ENCODE results near the gene SNTG2. TPM values are rescaled to one million over a fixed set of nuclear protein-coding genes. Genes with fewer than 3 reads are reported as not detected.

Gene SNTG2
- total RNA-seq, 1 experiment from 2014 or later: not detected

DNA sequence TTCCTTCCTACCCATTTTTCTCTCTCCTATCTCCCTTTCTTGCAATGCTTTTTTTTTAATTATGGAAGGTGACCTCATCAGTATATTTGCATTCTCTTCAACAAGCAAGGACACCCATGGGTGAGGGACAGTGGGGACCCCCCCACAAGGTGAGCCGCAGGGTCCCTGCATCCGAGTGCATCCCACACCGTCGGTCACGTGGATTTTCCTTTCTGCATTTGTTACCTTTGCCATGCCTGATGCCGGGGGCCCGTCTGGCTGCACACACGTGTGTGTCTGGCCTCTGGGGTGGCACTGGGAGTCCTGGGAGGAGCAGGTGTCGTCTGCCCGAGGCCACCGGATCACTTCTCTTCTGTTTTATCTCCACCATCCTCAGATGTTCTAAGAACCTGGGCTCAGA, 30.1 kb upstream of the SNTG2 start:
- CTCF ChIA-PET: no interaction called here
- no peak overlapping the region for H3K4me3 Mint-ChIP-seq (ENCODE audit: unreplicated experiment)

DNA sequence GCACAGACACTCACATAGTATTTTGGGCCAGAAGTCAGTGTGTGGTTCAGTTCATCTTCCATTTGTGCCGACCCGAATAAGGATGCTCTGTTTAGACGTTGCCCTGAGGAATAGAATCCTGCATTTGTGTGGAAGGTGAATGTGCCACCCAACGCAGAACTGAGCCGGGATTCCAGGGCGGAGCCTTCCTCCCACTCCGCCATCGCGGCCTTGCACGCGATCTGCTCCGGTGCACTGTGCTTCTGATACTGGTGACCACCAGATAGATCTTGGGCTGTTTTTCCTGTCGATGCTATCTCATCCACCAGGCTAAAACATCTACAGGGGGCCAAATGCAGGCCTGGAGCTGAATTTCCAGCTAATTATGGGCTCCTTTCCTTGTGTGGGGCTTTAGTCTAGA, 29.6 kb upstream of the SNTG2 start:
- intact Hi-C loops (cut with micrococcal nuclease; ENCODE audit: unreplicated experiment): no loop called here
- H3K27ac Mint-ChIP-seq (ENCODE audit: unreplicated experiment): no peak overlapping the region
- no TSS peak for BruUV-seq (replicated peaks)
- no peaks in the 10 kb centered on the region for H3K27me3 Mint-ChIP-seq (ENCODE audit: insufficient read depth, unreplicated experiment)
- H3K9me3 Mint-ChIP-seq (ENCODE audit: unreplicated experiment): no peaks in the 10 kb centered on the region
- no peak overlapping the region for H3K4me3 Mint-ChIP-seq (ENCODE audit: unreplicated experiment)
- ChIA-PET POLR2A (no interaction called here), CTCF (no interaction called here)
- no peak for DNase-seq
- Histone ChIP-seq H3K36me3 (ENCODE audit: control insufficient read depth, insufficient read depth, low read length) (no peaks in the 10 kb centered on the region), H3K4me3 (ENCODE audit: low read depth, low read length) (no peak overlapping the region), H3K27me3 (replicated peaks; ENCODE audit: control insufficient read depth, insufficient read depth, low read length) (no peaks in the 10 kb centered on the region), H3K4me1 (no peaks in the 10 kb centered on the region), H3K9me3 (no peaks in the 10 kb centered on the region)
- H3K4me1 Mint-ChIP-seq (ENCODE audit: low read depth, unreplicated experiment): no peaks in the 10 kb centered on the region
- no peak for TF ChIP-seq CTCF (IDR thresholded peaks at IDR 0.05; ENCODE audit: insufficient read depth in 1 of 2, low read depth in 1 of 2, low read length in 1 of 2, severe bottlenecking in 1 of 2, unreplicated experiment in 1 of 2)
- no peaks in the 10 kb centered on the region for H3K36me3 Mint-ChIP-seq (ENCODE audit: insufficient read depth, unreplicated experiment)

More for the DNA sequence above, 30.1 kb upstream of the SNTG2 start:
- Histone ChIP-seq H3K4me1 (no peaks in the 10 kb centered on the region), H3K27me3 (replicated peaks; ENCODE audit: control insufficient read depth, insufficient read depth, low read length) (no peaks in the 10 kb centered on the region), H3K4me3 (ENCODE audit: low read depth, low read length) (no peak overlapping the region), H3K9me3 (no peaks in the 10 kb centered on the region), H3K36me3 (ENCODE audit: control insufficient read depth, insufficient read depth, low read length) (no peaks in the 10 kb centered on the region)
- no peaks in the 10 kb centered on the region for H3K9me3 Mint-ChIP-seq (ENCODE audit: unreplicated experiment)
- TF ChIP-seq CTCF (IDR thresholded peaks at IDR 0.05; ENCODE audit: insufficient read depth in 1 of 2, low read depth in 1 of 2, low read length in 1 of 2, severe bottlenecking in 1 of 2, unreplicated experiment in 1 of 2): no peak
- intact Hi-C loops (cut with micrococcal nuclease; ENCODE audit: unreplicated experiment): no loop called here
- DNase-seq: no peak
- POLR2A ChIA-PET: no interaction called here
- H3K36me3 Mint-ChIP-seq (ENCODE audit: insufficient read depth, unreplicated experiment): no peaks in the 10 kb centered on the region
- H3K27me3 Mint-ChIP-seq (ENCODE audit: insufficient read depth, unreplicated experiment): no peaks in the 10 kb centered on the region
- H3K4me1 Mint-ChIP-seq (ENCODE audit: low read depth, unreplicated experiment): no peaks in the 10 kb centered on the region
- no peak overlapping the region for H3K27ac Mint-ChIP-seq (ENCODE audit: unreplicated experiment)
- BruUV-seq (replicated peaks): no TSS peak

DNA sequence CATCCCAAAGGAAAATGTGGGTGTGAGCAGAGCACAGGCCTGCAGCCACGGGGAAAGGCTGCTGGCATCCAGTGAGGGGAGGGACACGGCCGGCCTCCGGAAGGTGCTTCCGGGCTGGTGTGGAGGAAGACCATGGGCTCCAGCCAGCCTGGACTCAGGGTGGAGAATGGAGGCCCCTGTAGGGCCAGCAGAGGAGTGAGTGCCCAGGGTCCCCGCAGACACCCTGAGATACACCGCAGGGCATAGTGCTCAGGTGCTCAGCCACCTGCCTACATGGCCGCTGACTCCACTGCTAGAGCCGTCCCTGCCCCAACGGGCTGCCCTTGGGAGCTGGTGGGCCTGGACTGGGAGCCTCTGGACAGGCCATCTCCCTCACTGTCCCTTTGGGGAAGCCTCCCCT, 28.5 kb upstream of the SNTG2 start:
- no peaks in the 10 kb centered on the region for H3K4me1 Mint-ChIP-seq (ENCODE audit: low read depth, unreplicated experiment)
- no peaks in the 10 kb centered on the region for H3K27me3 Mint-ChIP-seq (ENCODE audit: insufficient read depth, unreplicated experiment)
- no peaks in the 10 kb centered on the region for H3K9me3 ChIP-seq
- no peaks in the 10 kb centered on the region for H3K4me1 ChIP-seq
- H3K4me3 Mint-ChIP-seq (ENCODE audit: unreplicated experiment): no peak overlapping the region
- intact Hi-C loops (cut with micrococcal nuclease; ENCODE audit: unreplicated experiment): no loop called here
- H3K36me3 ChIP-seq (ENCODE audit: control insufficient read depth, insufficient read depth, low read length): no peaks in the 10 kb centered on the region
- no peak for TF ChIP-seq CTCF (IDR thresholded peaks at IDR 0.05; ENCODE audit: insufficient read depth in 1 of 2, low read depth in 1 of 2, low read length in 1 of 2, severe bottlenecking in 1 of 2, unreplicated experiment in 1 of 2)
- no peaks in the 10 kb centered on the region for H3K27me3 ChIP-seq (replicated peaks; ENCODE audit: control insufficient read depth, insufficient read depth, low read length)
- H3K4me3 ChIP-seq (ENCODE audit: low read depth, low read length): no peak overlapping the region
- ChIA-PET POLR2A (no interaction called here), CTCF (no interaction called here)
- peaks cover under 1% of the 10 kb centered on the region for H3K9me3 Mint-ChIP-seq (ENCODE audit: unreplicated experiment)
- no peak overlapping the region for H3K27ac Mint-ChIP-seq (ENCODE audit: unreplicated experiment)
- H3K36me3 Mint-ChIP-seq (ENCODE audit: insufficient read depth, unreplicated experiment): no peaks in the 10 kb centered on the region
- BruUV-seq (replicated peaks): no TSS peak
- no peak for DNase-seq
